GM23338 (cell line): ENCODE results near the gene PDCD11. TPM values are rescaled to one million over a fixed set of nuclear protein-coding genes. Genes with fewer than 3 reads are reported as not detected.

ENCODE experiments used
- ATAC-seq: fragments of 200-7000 bp; cut with Tn5 transposase; 3 replicates; pipeline ENCODE4 v1.9.1; 2020
- DNase-seq: peaks from one replicate; pipeline ENCODE4 v3.0.0-alpha.2; 2015; ENCODE audit warnings: low spot score
- H2AFZ ChIP-seq: fragments of 200-600 bp; sonication (generic); 2 replicates; pipeline ENCODE4 v1.8.0; 2016; ENCODE audit warnings: antibody characterized with exemption, mild to moderate bottlenecking, moderate library complexity
- H3F3A ChIP-seq: fragments of 200-600 bp; sonication (generic); replicated peaks from 2 replicates; pipeline ENCODE4 v1.8.0; 2017; ENCODE audit warnings: antibody characterized with exemption, mixed run types, low read depth
- H3K27ac ChIP-seq: fragments of 200-600 bp; sonication (generic); 2 replicates; pipeline ENCODE4 v1.6.1; 2016; ENCODE audit warnings: low read depth
- H3K27me3 ChIP-seq: fragments of 200-600 bp; sonication (generic); 2 replicates; pipeline ENCODE4 v1.8.0; 2016; ENCODE audit warnings: mild to moderate bottlenecking, mixed run types, moderate library complexity; ENCODE audit not compliant: insufficient read depth
- H3K36me3 ChIP-seq: fragments of 200-600 bp; sonication (generic); 2 replicates; pipeline ENCODE4 v1.8.0; 2016; ENCODE audit warnings: mild to moderate bottlenecking; ENCODE audit not compliant: insufficient read depth
- H3K4me1 ChIP-seq: fragments of 200-600 bp; sonication (generic); 2 replicates; pipeline ENCODE4 v1.8.0; 2016; ENCODE audit warnings: mild to moderate bottlenecking, moderate library complexity; ENCODE audit not compliant: insufficient read depth
- H3K4me2 ChIP-seq: fragments of 200-600 bp; sonication (generic); 2 replicates; pipeline ENCODE4 v1.7.1; 2017; ENCODE audit warnings: mixed run types
- H3K4me3 ChIP-seq: fragments of 200-600 bp; sonication (generic); 2 replicates; pipeline ENCODE4 v1.6.1; 2016; ENCODE audit warnings: mixed run types
- H3K79me2 ChIP-seq: fragments of 200-600 bp; sonication (generic); replicated peaks from 2 replicates; pipeline ENCODE4 v1.8.0; 2017; ENCODE audit warnings: mild to moderate bottlenecking; ENCODE audit not compliant: insufficient read depth
- H3K9me2 ChIP-seq: fragments of 200-600 bp; sonication (generic); 2 replicates; pipeline ENCODE4 v1.8.0; 2017; ENCODE audit not compliant: insufficient read depth
- H4K20me1 ChIP-seq: fragments of 200-600 bp; sonication (generic); replicated peaks from 2 replicates; pipeline ENCODE4 v1.8.0; 2017; ENCODE audit warnings: mild to moderate bottlenecking; ENCODE audit not compliant: insufficient read depth
- H3K27ac Mint-ChIP-seq: 2 replicates; pipeline ENCODE4 v1.8.0; 2020; ENCODE audit warnings: inconsistent platforms, mild to moderate bottlenecking, moderate library complexity, mixed read lengths
- H3K27me3 Mint-ChIP-seq: 3 replicates; pipeline ENCODE4 v1.8.0; 2022; ENCODE audit warnings: low read depth, mild to moderate bottlenecking, moderate library complexity, mixed read lengths, inconsistent platforms; ENCODE audit not compliant: insufficient read depth, poor library complexity
- H3K36me3 Mint-ChIP-seq: 3 replicates; pipeline ENCODE4 v1.8.0; 2021; ENCODE audit warnings: low read depth, mild to moderate bottlenecking, inconsistent platforms, moderate library complexity, mixed read lengths
- H3K4me1 Mint-ChIP-seq: 3 replicates; pipeline ENCODE4 v1.8.0; 2020; ENCODE audit warnings: mild to moderate bottlenecking, inconsistent platforms, mixed read lengths
- H3K4me3 Mint-ChIP-seq: 3 replicates; pipeline ENCODE4 v1.8.0; 2021; ENCODE audit warnings: moderate library complexity, mild to moderate bottlenecking, inconsistent platforms, mixed read lengths
- H3K9me3 Mint-ChIP-seq: 3 replicates; pipeline ENCODE4 v1.8.0; 2020; ENCODE audit warnings: moderate library complexity, mild to moderate bottlenecking, inconsistent platforms, mixed read lengths
- CREB1 ChIP-seq: fragments of 250-450 bp; sonication (Bioruptor Pico); IDR thresholded peaks from 2 replicates; pipeline ENCODE4 v1.5.0; 2020; ENCODE audit warnings: low read depth, mild to moderate bottlenecking, moderate library complexity
- EZH2 ChIP-seq: fragments of 200-600 bp; sonication (generic); IDR thresholded peaks from one replicate; pipeline ENCODE4 v1.8.0; 2017; ENCODE audit warnings: antibody characterized with exemption, mild to moderate bottlenecking, low read depth; ENCODE audit not compliant: unreplicated experiment
- EZH2phosphoT487 ChIP-seq: fragments of 200-600 bp; sonication (generic); IDR thresholded peaks from one replicate; pipeline ENCODE4 v1.8.1; 2018; ENCODE audit warnings: antibody characterized with exemption; ENCODE audit not compliant: unreplicated experiment
- JUNB ChIP-seq: IDR thresholded peaks from one replicate; pipeline ENCODE4 v1.6.1; 2016; ENCODE audit warnings: antibody characterized with exemption; ENCODE audit not compliant: unreplicated experiment
- NANOG ChIP-seq: IDR thresholded peaks from 2 replicates; pipeline ENCODE4 v1.6.1; 2016; ENCODE audit warnings: antibody characterized with exemption, borderline replicate concordance
- POLR2AphosphoS5 ChIP-seq: IDR thresholded peaks from 2 replicates; pipeline ENCODE4 v1.6.1; 2016; ENCODE audit warnings: antibody characterized with exemption, low read depth
- STAT1 ChIP-seq: IDR thresholded peaks from one replicate; pipeline ENCODE4 v1.6.1; 2016; ENCODE audit warnings: antibody characterized with exemption; ENCODE audit not compliant: unreplicated experiment
- ZNF114 ChIP-seq: fragments of 250-450 bp; sonication (Bioruptor Pico); IDR thresholded peaks from 2 replicates; pipeline ENCODE4 v1.5.0; 2020; ENCODE audit warnings: mild to moderate bottlenecking, moderate library complexity
- ZNF331 ChIP-seq: fragments of 250-450 bp; sonication (Bioruptor Pico); IDR thresholded peaks from 2 replicates; pipeline ENCODE4 v1.5.0; 2020; ENCODE audit warnings: low read depth, mild to moderate bottlenecking, moderate library complexity
- polyA plus RNA-seq: library from polyadenylated mRNA; unstranded; fragments of >200 nt; fragmentation: Nextera tagmentation; extraction: Ambion mirVana; gene quantifications from 2 replicates; pipeline ENCODE4 v1.2.1, GENCODE V29; 2016
- total RNA-seq: library from RNA; depleted of rRNA; stranded (reverse); fragments of >200 nt; shearing (Covaris generic); gene quantifications from 2 replicates; pipeline ENCODE4 v1.2.3, GENCODE V29; 2014
- TF ChIP-seq, protein P1 (sequence below): IDR thresholded peaks from one replicate; pipeline ENCODE4 v1.6.1; 2018; ENCODE audit warnings: antibody characterized with exemption; ENCODE audit not compliant: unreplicated experiment
- TF ChIP-seq, protein P2 (sequence below): fragments of 250-450 bp; sonication (Bioruptor Pico); IDR thresholded peaks from 2 replicates; pipeline ENCODE4 v1.5.0; 2020; ENCODE audit warnings: mild to moderate bottlenecking, moderate library complexity
- TF ChIP-seq, protein P3 (sequence below), 2 experiments: fragments of 200-600 bp in 1 of 2; sonication (generic) in 1 of 2; conservative IDR thresholded peaks; 2 replicates each; pipeline versions ENCODE4 v1.5.1 to v1.6.1; 2016 to 2017; ENCODE audit warnings: antibody characterized with exemption in 2 of 2, low read depth in 2 of 2, mild to moderate bottlenecking in 2 of 2, moderate library complexity in 1 of 2
- TF ChIP-seq, protein P4 (sequence below): IDR thresholded peaks from 2 replicates; pipeline ENCODE4 v1.6.1; 2016; ENCODE audit warnings: antibody characterized with exemption

Gene PDCD11
- total and polyA plus RNA-seq, 2 experiments from 2014 or later = 82.1 to 87.8 TPM

DNA sequence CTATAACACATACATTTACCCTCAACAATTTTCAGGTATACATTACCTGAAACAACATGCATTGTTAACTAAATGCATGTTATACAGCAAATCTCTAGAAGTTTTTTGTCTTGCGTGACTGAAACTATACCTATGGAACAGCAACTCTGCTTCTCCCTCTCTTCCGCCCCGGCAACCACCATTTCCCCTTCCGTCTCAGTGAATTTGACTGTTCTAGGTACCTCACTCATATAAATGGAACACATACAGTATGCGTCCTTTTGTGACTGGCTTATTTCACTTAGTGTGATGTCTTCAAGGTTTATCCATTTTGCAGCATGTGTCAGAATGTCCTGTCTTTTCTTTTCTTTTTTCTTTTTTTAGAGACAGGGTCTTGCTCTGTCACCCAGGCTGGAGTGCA, 33.2 kb downstream of the PDCD11 start:
- Histone ChIP-seq H3F3A (no peaks in the 10 kb centered on the region; the same call in 1 of the 2 replicates), H2AFZ (no peak overlapping the region), H3K4me2 (no peak overlapping the region), H3K27ac (no peak overlapping the region), H3K4me1 (no peaks in the 10 kb centered on the region), H4K20me1 (peaks cover 33% of the 10 kb centered on the region), H3K9me2 (no peaks in the 10 kb centered on the region), H3K4me3 (no peak overlapping the region), H3K79me2 (no peaks in the 10 kb centered on the region), H3K36me3 (peaks cover 75% of the 10 kb centered on the region), H3K27me3 (no peaks in the 10 kb centered on the region)
- H3K36me3 Mint-ChIP-seq = peaks cover 91% of the 10 kb centered on the region
- DNase-seq = no peak
- H3K4me3 Mint-ChIP-seq = no peak overlapping the region
- no peak overlapping the region for H3K27ac Mint-ChIP-seq
- TF ChIP-seq, protein P1, sequence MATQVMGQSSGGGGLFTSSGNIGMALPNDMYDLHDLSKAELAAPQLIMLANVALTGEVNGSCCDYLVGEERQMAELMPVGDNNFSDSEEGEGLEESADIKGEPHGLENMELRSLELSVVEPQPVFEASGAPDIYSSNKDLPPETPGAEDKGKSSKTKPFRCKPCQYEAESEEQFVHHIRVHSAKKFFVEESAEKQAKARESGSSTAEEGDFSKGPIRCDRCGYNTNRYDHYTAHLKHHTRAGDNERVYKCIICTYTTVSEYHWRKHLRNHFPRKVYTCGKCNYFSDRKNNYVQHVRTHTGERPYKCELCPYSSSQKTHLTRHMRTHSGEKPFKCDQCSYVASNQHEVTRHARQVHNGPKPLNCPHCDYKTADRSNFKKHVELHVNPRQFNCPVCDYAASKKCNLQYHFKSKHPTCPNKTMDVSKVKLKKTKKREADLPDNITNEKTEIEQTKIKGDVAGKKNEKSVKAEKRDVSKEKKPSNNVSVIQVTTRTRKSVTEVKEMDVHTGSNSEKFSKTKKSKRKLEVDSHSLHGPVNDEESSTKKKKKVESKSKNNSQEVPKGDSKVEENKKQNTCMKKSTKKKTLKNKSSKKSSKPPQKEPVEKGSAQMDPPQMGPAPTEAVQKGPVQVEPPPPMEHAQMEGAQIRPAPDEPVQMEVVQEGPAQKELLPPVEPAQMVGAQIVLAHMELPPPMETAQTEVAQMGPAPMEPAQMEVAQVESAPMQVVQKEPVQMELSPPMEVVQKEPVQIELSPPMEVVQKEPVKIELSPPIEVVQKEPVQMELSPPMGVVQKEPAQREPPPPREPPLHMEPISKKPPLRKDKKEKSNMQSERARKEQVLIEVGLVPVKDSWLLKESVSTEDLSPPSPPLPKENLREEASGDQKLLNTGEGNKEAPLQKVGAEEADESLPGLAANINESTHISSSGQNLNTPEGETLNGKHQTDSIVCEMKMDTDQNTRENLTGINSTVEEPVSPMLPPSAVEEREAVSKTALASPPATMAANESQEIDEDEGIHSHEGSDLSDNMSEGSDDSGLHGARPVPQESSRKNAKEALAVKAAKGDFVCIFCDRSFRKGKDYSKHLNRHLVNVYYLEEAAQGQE = no peak
- TF ChIP-seq POLR2AphosphoS5 = no peak
- no peak for TF ChIP-seq STAT1
- TF ChIP-seq, protein P2, sequence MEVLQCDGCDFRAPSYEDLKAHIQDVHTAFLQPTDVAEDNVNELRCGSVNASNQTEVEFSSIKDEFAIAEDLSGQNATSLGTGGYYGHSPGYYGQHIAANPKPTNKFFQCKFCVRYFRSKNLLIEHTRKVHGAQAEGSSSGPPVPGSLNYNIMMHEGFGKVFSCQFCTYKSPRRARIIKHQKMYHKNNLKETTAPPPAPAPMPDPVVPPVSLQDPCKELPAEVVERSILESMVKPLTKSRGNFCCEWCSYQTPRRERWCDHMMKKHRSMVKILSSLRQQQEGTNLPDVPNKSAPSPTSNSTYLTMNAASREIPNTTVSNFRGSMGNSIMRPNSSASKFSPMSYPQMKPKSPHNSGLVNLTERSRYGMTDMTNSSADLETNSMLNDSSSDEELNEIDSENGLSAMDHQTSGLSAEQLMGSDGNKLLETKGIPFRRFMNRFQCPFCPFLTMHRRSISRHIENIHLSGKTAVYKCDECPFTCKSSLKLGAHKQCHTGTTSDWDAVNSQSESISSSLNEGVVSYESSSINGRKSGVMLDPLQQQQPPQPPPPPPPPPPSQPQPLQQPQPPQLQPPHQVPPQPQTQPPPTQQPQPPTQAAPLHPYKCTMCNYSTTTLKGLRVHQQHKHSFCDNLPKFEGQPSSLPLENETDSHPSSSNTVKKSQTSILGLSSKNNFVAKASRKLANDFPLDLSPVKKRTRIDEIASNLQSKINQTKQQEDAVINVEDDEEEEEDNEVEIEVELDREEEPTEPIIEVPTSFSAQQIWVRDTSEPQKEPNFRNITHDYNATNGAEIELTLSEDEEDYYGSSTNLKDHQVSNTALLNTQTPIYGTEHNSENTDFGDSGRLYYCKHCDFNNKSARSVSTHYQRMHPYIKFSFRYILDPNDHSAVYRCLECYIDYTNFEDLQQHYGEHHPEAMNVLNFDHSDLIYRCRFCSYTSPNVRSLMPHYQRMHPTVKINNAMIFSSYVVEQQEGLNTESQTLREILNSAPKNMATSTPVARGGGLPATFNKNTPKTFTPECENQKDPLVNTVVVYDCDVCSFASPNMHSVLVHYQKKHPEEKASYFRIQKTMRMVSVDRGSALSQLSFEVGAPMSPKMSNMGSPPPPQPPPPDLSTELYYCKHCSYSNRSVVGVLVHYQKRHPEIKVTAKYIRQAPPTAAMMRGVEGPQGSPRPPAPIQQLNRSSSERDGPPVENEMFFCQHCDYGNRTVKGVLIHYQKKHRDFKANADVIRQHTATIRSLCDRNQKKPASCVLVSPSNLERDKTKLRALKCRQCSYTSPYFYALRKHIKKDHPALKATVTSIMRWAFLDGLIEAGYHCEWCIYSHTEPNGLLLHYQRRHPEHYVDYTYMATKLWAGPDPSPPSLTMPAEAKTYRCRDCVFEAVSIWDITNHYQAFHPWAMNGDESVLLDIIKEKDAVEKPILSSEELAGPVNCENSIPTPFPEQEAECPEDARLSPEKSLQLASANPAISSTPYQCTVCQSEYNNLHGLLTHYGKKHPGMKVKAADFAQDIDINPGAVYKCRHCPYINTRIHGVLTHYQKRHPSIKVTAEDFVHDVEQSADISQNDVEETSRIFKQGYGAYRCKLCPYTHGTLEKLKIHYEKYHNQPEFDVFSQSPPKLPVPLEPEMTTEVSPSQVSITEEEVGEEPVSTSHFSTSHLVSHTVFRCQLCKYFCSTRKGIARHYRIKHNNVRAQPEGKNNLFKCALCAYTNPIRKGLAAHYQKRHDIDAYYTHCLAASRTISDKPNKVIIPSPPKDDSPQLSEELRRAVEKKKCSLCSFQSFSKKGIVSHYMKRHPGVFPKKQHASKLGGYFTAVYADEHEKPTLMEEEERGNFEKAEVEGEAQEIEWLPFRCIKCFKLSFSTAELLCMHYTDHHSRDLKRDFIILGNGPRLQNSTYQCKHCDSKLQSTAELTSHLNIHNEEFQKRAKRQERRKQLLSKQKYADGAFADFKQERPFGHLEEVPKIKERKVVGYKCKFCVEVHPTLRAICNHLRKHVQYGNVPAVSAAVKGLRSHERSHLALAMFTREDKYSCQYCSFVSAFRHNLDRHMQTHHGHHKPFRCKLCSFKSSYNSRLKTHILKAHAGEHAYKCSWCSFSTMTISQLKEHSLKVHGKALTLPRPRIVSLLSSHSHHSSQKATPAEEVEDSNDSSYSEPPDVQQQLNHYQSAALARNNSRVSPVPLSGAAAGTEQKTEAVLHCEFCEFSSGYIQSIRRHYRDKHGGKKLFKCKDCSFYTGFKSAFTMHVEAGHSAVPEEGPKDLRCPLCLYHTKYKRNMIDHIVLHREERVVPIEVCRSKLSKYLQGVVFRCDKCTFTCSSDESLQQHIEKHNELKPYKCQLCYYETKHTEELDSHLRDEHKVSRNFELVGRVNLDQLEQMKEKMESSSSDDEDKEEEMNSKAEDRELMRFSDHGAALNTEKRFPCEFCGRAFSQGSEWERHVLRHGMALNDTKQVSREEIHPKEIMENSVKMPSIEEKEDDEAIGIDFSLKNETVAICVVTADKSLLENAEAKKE (CRISPR knock-in tag) = no peak
- no peak for TF ChIP-seq EZH2phosphoT487
- TF ChIP-seq EZH2 = no peak
- no peak for TF ChIP-seq CREB1 (CRISPR knock-in tag)
- TF ChIP-seq, protein P3, sequence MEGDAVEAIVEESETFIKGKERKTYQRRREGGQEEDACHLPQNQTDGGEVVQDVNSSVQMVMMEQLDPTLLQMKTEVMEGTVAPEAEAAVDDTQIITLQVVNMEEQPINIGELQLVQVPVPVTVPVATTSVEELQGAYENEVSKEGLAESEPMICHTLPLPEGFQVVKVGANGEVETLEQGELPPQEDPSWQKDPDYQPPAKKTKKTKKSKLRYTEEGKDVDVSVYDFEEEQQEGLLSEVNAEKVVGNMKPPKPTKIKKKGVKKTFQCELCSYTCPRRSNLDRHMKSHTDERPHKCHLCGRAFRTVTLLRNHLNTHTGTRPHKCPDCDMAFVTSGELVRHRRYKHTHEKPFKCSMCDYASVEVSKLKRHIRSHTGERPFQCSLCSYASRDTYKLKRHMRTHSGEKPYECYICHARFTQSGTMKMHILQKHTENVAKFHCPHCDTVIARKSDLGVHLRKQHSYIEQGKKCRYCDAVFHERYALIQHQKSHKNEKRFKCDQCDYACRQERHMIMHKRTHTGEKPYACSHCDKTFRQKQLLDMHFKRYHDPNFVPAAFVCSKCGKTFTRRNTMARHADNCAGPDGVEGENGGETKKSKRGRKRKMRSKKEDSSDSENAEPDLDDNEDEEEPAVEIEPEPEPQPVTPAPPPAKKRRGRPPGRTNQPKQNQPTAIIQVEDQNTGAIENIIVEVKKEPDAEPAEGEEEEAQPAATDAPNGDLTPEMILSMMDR (conservative IDR thresholded peaks at IDR 0.05; ENCODE audit: low read depth in 2 of 2) = no peak
- TF ChIP-seq, protein P4, sequence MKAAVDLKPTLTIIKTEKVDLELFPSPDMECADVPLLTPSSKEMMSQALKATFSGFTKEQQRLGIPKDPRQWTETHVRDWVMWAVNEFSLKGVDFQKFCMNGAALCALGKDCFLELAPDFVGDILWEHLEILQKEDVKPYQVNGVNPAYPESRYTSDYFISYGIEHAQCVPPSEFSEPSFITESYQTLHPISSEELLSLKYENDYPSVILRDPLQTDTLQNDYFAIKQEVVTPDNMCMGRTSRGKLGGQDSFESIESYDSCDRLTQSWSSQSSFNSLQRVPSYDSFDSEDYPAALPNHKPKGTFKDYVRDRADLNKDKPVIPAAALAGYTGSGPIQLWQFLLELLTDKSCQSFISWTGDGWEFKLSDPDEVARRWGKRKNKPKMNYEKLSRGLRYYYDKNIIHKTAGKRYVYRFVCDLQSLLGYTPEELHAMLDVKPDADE = no peak
- no peak for TF ChIP-seq ZNF331
- TF ChIP-seq ZNF114 (CRISPR knock-in tag) = no peak
- no peak for TF ChIP-seq NANOG
- TF ChIP-seq JUNB = no peak
- H3K9me3 Mint-ChIP-seq = no peaks in the 10 kb centered on the region
- H3K4me1 Mint-ChIP-seq = no peaks in the 10 kb centered on the region
- H3K27me3 Mint-ChIP-seq = peaks cover 3% of the 10 kb centered on the region
- no peak for ATAC-seq
